ENCODE data around the gene MBIP. TPM values are rescaled to one million over a fixed set of nuclear protein-coding genes. Genes with fewer than 3 reads are reported as not detected.
"Not testable (repeated sequence)": the region's sequence is repeated elsewhere in the genome, so short reads cannot be mapped to it uniquely, and the experiment has no call there.

Gene MBIP
- 8.5 and 9.4 TPM in 2 replicates for total RNA-seq (2012; rRNA removed)

GRCh38 chr14:36320200-36320896 is at the start of gene MBIP:
TSS of gene MBIP (minus strand) at chr14:36320637. CDS start at chr14:36320588, 49 bp downstream.
- Histone ChIP-seq H3K9ac (ENCODE audit: low read depth, low read length) (peak within 1 kb of the TSS; percentile 93), H3K4me2 (ENCODE audit: low read length) (peak within 1 kb of the TSS; percentile 80), H3K36me3 (ENCODE audit: insufficient read depth, low read length) (no peaks in the 10 kb centered on the region), H3K27me3 (ENCODE audit: control insufficient read depth, insufficient read depth, low read length) (peaks cover 24% of the 10 kb centered on the region), H3K9me3 (replicated peaks; ENCODE audit: low read length) (no peaks in the 10 kb centered on the region), H3K4me1 (ENCODE audit: control insufficient read depth, insufficient read depth, low read length) (peaks cover 17% of the 10 kb centered on the region), H3K4me3 (ENCODE audit: low read length) (peak within 1 kb of the TSS; percentile 86)

GRCh38 chr14:36367985-36368774 is 47.7 kb upstream of the MBIP start:
- no peaks in the 10 kb centered on the region for H3K36me3 ChIP-seq (ENCODE audit: insufficient read depth, low read length)
- H3K9me3 ChIP-seq (replicated peaks; ENCODE audit: low read length) = no peaks in the 10 kb centered on the region
- H3K4me2 ChIP-seq (ENCODE audit: low read length) = no peak overlapping the region
- H3K4me1 ChIP-seq (ENCODE audit: control insufficient read depth, insufficient read depth, low read length) = no peaks in the 10 kb centered on the region
- H3K4me3 ChIP-seq (ENCODE audit: low read length) = no peak overlapping the region
- H3K9ac ChIP-seq (ENCODE audit: low read depth, low read length) = no peak overlapping the region
- H3K27me3 ChIP-seq (ENCODE audit: control insufficient read depth, insufficient read depth, low read length) = peaks cover 9% of the 10 kb centered on the region

GRCh38 chr14:36365766-36366165 is 45.3 kb upstream of the MBIP start:
- Histone ChIP-seq H3K4me2 (ENCODE audit: low read length) (no peak overlapping the region), H3K9me3 (replicated peaks; ENCODE audit: low read length) (no peaks in the 10 kb centered on the region), H3K36me3 (ENCODE audit: insufficient read depth, low read length) (no peaks in the 10 kb centered on the region), H3K27me3 (ENCODE audit: control insufficient read depth, insufficient read depth, low read length) (peaks cover 9% of the 10 kb centered on the region), H3K4me3 (ENCODE audit: low read length) (no peak overlapping the region), H3K9ac (ENCODE audit: low read depth, low read length) (no peak overlapping the region), H3K4me1 (ENCODE audit: control insufficient read depth, insufficient read depth, low read length) (no peaks in the 10 kb centered on the region)

GRCh38 chr14:36363704-36364103 is 43.3 kb upstream of the MBIP start:
- no peaks in the 10 kb centered on the region for H3K9me3 ChIP-seq (replicated peaks; ENCODE audit: low read length)
- no peak overlapping the region for H3K4me2 ChIP-seq (ENCODE audit: low read length)
- no peaks in the 10 kb centered on the region for H3K36me3 ChIP-seq (ENCODE audit: insufficient read depth, low read length)
- no peak overlapping the region for H3K4me3 ChIP-seq (ENCODE audit: low read length)
- no peaks in the 10 kb centered on the region for H3K4me1 ChIP-seq (ENCODE audit: control insufficient read depth, insufficient read depth, low read length)
- peaks cover 9% of the 10 kb centered on the region for H3K27me3 ChIP-seq (ENCODE audit: control insufficient read depth, insufficient read depth, low read length)
- H3K9ac ChIP-seq (ENCODE audit: low read depth, low read length) = no peak overlapping the region

- H3K36me3 ChIP-seq (ENCODE audit: insufficient read depth, low read length) = no peaks in the 10 kb centered on the region
- no peaks in the 10 kb centered on the region for H3K9me3 ChIP-seq (replicated peaks; ENCODE audit: low read length)
- H3K4me1 ChIP-seq (ENCODE audit: control insufficient read depth, insufficient read depth, low read length) = no peaks in the 10 kb centered on the region
- H3K9ac ChIP-seq (ENCODE audit: low read depth, low read length) = no peak overlapping the region
- no peak overlapping the region for H3K4me2 ChIP-seq (ENCODE audit: low read length)
- no peak overlapping the region for H3K4me3 ChIP-seq (ENCODE audit: low read length)
- peaks cover 9% of the 10 kb centered on the region for H3K27me3 ChIP-seq (ENCODE audit: control insufficient read depth, insufficient read depth, low read length)
Measured at GRCh38 chr14:36362648-36363047, 42.2 kb upstream of the MBIP start.

- Histone ChIP-seq H3K9me3 (replicated peaks; ENCODE audit: low read length) (no peaks in the 10 kb centered on the region), H3K4me3 (ENCODE audit: low read length) (no peak overlapping the region), H3K9ac (ENCODE audit: low read depth, low read length) (no peak overlapping the region), H3K4me1 (ENCODE audit: control insufficient read depth, insufficient read depth, low read length) (no peaks in the 10 kb centered on the region), H3K27me3 (ENCODE audit: control insufficient read depth, insufficient read depth, low read length) (peaks cover 9% of the 10 kb centered on the region), H3K36me3 (ENCODE audit: insufficient read depth, low read length) (no peaks in the 10 kb centered on the region), H3K4me2 (ENCODE audit: low read length) (no peak overlapping the region)
Measured at GRCh38 chr14:36361210-36361853, 40.9 kb upstream of the MBIP start.

GRCh38 chr14:36356862-36357261 is 36.4 kb upstream of the MBIP start:
- Histone ChIP-seq H3K4me2 (ENCODE audit: low read length) (no peak overlapping the region), H3K27me3 (ENCODE audit: control insufficient read depth, insufficient read depth, low read length) (no peaks in the 10 kb centered on the region), H3K9me3 (replicated peaks; ENCODE audit: low read length) (no peaks in the 10 kb centered on the region), H3K4me3 (ENCODE audit: low read length) (no peak overlapping the region), H3K4me1 (ENCODE audit: control insufficient read depth, insufficient read depth, low read length) (no peaks in the 10 kb centered on the region), H3K9ac (ENCODE audit: low read depth, low read length) (no peak overlapping the region), H3K36me3 (ENCODE audit: insufficient read depth, low read length) (no peaks in the 10 kb centered on the region)

- no peak overlapping the region for H3K9ac ChIP-seq (ENCODE audit: low read depth, low read length)
- no peaks in the 10 kb centered on the region for H3K9me3 ChIP-seq (replicated peaks; ENCODE audit: low read length)
- H3K4me1 ChIP-seq (ENCODE audit: control insufficient read depth, insufficient read depth, low read length) = no peaks in the 10 kb centered on the region
- no peaks in the 10 kb centered on the region for H3K36me3 ChIP-seq (ENCODE audit: insufficient read depth, low read length)
- H3K4me2 ChIP-seq (ENCODE audit: low read length) = no peak overlapping the region
- H3K4me3 ChIP-seq (ENCODE audit: low read length) = no peak overlapping the region
- peaks cover 22% of the 10 kb centered on the region for H3K27me3 ChIP-seq (ENCODE audit: control insufficient read depth, insufficient read depth, low read length)
Measured at GRCh38 chr14:36346052-36346451, 25.6 kb upstream of the MBIP start.

- Histone ChIP-seq H3K4me2 (ENCODE audit: low read length) (no peak overlapping the region), H3K36me3 (ENCODE audit: insufficient read depth, low read length) (no peaks in the 10 kb centered on the region), H3K9me3 (replicated peaks; ENCODE audit: low read length) (no peaks in the 10 kb centered on the region), H3K9ac (ENCODE audit: low read depth, low read length) (no peak overlapping the region), H3K4me1 (ENCODE audit: control insufficient read depth, insufficient read depth, low read length) (no peaks in the 10 kb centered on the region), H3K27me3 (ENCODE audit: control insufficient read depth, insufficient read depth, low read length) (peaks cover 22% of the 10 kb centered on the region), H3K4me3 (ENCODE audit: low read length) (no peak overlapping the region)
Measured at GRCh38 chr14:36344211-36344610, 23.8 kb upstream of the MBIP start.

- not testable (repeated sequence) for H3K9me3 ChIP-seq (replicated peaks; ENCODE audit: low read length); H3K4me2 ChIP-seq (ENCODE audit: low read length)
Measured at GRCh38 chr14:36341811-36342210, 21.4 kb upstream of the MBIP start.

GRCh38 chr14:36340276-36340890 is 19.9 kb upstream of the MBIP start:
- Histone ChIP-seq H3K4me3 (ENCODE audit: low read length) (no peak overlapping the region), H3K36me3 (ENCODE audit: insufficient read depth, low read length) (no peaks in the 10 kb centered on the region), H3K9ac (ENCODE audit: low read depth, low read length) (no peak overlapping the region), H3K4me2 (ENCODE audit: low read length) (no peak overlapping the region), H3K27me3 (ENCODE audit: control insufficient read depth, insufficient read depth, low read length) (peaks cover 11% of the 10 kb centered on the region), H3K4me1 (ENCODE audit: control insufficient read depth, insufficient read depth, low read length) (no peaks in the 10 kb centered on the region), H3K9me3 (replicated peaks; ENCODE audit: low read length) (no peaks in the 10 kb centered on the region)

More at GRCh38 chr14:36341811-36342210, 21.4 kb upstream of the MBIP start:
- peaks cover 17% of the 10 kb centered on the region for H3K27me3 ChIP-seq (ENCODE audit: control insufficient read depth, insufficient read depth, low read length)
- not testable (repeated sequence) for H3K4me1 ChIP-seq (ENCODE audit: control insufficient read depth, insufficient read depth, low read length); H3K4me3 ChIP-seq (ENCODE audit: low read length); H3K9ac ChIP-seq (ENCODE audit: low read depth, low read length); H3K36me3 ChIP-seq (ENCODE audit: insufficient read depth, low read length)

Measured in skeletal muscle satellite cell (primary cell).